Trophoblast cell (in vitro differentiated cells and primary cell): ENCODE data around the gene NLRC3.

Experiments
- DNase-seq, 2 donors: peaks; one replicate each; pipeline ENCODE4 v3.0.0-alpha.2; 2016
- H2AFZ ChIP-seq: 2 replicates; pipeline ENCODE4 v1.6.1; 2013; ENCODE audit warnings: low read length, moderate library complexity, mild to moderate bottlenecking; ENCODE audit not compliant: insufficient read depth, poor library complexity
- H2AK5ac ChIP-seq: 2 replicates; pipeline ENCODE4 v1.6.1; 2013; ENCODE audit warnings: mild to moderate bottlenecking, low read length
- H2BK120ac ChIP-seq: 2 replicates; pipeline ENCODE4 v1.6.1; 2013; ENCODE audit warnings: low read length, mild to moderate bottlenecking, moderate library complexity; ENCODE audit not compliant: insufficient read depth, poor library complexity
- H2BK12ac ChIP-seq: 2 replicates; pipeline ENCODE4 v1.6.1; 2013; ENCODE audit warnings: mild to moderate bottlenecking, low read length, moderate library complexity
- H2BK5ac ChIP-seq: 2 replicates; pipeline ENCODE4 v1.6.1; 2013; ENCODE audit warnings: low read length, low read depth, moderate library complexity, mild to moderate bottlenecking; ENCODE audit not compliant: poor library complexity
- H3K14ac ChIP-seq: 2 replicates; pipeline ENCODE4 v1.6.1; 2013; ENCODE audit warnings: mild to moderate bottlenecking, low read length
- H3K18ac ChIP-seq: 2 replicates; pipeline ENCODE4 v1.6.1; 2013; ENCODE audit warnings: mild to moderate bottlenecking, low read length
- H3K23ac ChIP-seq: 2 replicates; pipeline ENCODE4 v1.6.1; 2013; ENCODE audit warnings: low read length
- H3K27ac ChIP-seq: 2 replicates; pipeline ENCODE4 v1.5.1; 2013; ENCODE audit warnings: low read depth, mild to moderate bottlenecking, inconsistent platforms, low read length, moderate library complexity
- H3K27me3 ChIP-seq: 2 replicates; pipeline ENCODE4 v1.6.1; 2013; ENCODE audit warnings: inconsistent platforms, mild to moderate bottlenecking, low read length, moderate library complexity; ENCODE audit not compliant: insufficient read depth
- H3K36me3 ChIP-seq, 2 experiments: 1 replicate in 1 of 2; 2 replicates in 1 of 2; pipeline ENCODE4 v1.6.1; 2013; ENCODE audit warnings: low read length in 2 of 2, mild to moderate bottlenecking in 2 of 2, moderate library complexity in 1 of 2; ENCODE audit not compliant: insufficient read depth in 2 of 2, control insufficient read depth in 1 of 2
- H3K4ac ChIP-seq: 2 replicates; pipeline ENCODE4 v1.6.1; 2013; ENCODE audit warnings: low read depth, mild to moderate bottlenecking, low read length, moderate library complexity
- H3K4me1 ChIP-seq, 2 experiments: 1 replicate in 1 of 2; 2 replicates in 1 of 2; pipeline ENCODE4 v1.6.1; 2013; ENCODE audit warnings: low read length in 2 of 2, mild to moderate bottlenecking in 2 of 2, moderate library complexity in 1 of 2; ENCODE audit not compliant: insufficient read depth in 2 of 2, control insufficient read depth in 1 of 2
- H3K4me2 ChIP-seq: 2 replicates; pipeline ENCODE4 v1.6.1; 2013; ENCODE audit warnings: inconsistent platforms, mild to moderate bottlenecking, low read length, moderate library complexity
- H3K4me3 ChIP-seq: 2 replicates; pipeline ENCODE4 v1.5.1; 2013; ENCODE audit warnings: mild to moderate bottlenecking, low read depth, low read length, inconsistent platforms
- H3K79me1 ChIP-seq: one replicate; pipeline ENCODE4 v1.6.1; 2013; ENCODE audit warnings: low read length
- H3K79me2 ChIP-seq: 2 replicates; pipeline ENCODE4 v1.6.1; 2013; ENCODE audit warnings: low read length, mild to moderate bottlenecking; ENCODE audit not compliant: control insufficient read depth, insufficient read depth, poor library complexity
- H3K9ac ChIP-seq: 2 replicates; pipeline ENCODE4 v1.6.1; 2013; ENCODE audit warnings: mild to moderate bottlenecking, low read length
- H3K9me3 ChIP-seq: 2 replicates; pipeline ENCODE4 v1.6.1; 2013; ENCODE audit warnings: low read depth, mild to moderate bottlenecking, control low read depth, inconsistent platforms, low read length; ENCODE audit not compliant: insufficient read depth
- H4K12ac ChIP-seq: 2 replicates; pipeline ENCODE4 v1.6.1; 2013; ENCODE audit warnings: low read depth, mild to moderate bottlenecking, low read length, moderate library complexity
- H4K8ac ChIP-seq: 2 replicates; pipeline ENCODE4 v1.6.1; 2013; ENCODE audit warnings: low read depth, mild to moderate bottlenecking, low read length, moderate library complexity
- H4K91ac ChIP-seq: one replicate; pipeline ENCODE4 v1.6.1; 2013; ENCODE audit warnings: low read depth, mild to moderate bottlenecking, low read length, moderate library complexity
- WGBS: extraction: QIAGEN DNeasy Blood & Tissue Kit; methylation state at CpG from one replicate; pipeline ENCODE4 v1.1.7; 2013; ENCODE audit warnings: missing lambda C conversion rate; ENCODE audit not compliant: insufficient read length, insufficient coverage; ENCODE audit errors: extremely low coverage; 5-methylcytosine and 5-hydroxymethylcytosine counted together

The NLRC3 gene

DNA sequence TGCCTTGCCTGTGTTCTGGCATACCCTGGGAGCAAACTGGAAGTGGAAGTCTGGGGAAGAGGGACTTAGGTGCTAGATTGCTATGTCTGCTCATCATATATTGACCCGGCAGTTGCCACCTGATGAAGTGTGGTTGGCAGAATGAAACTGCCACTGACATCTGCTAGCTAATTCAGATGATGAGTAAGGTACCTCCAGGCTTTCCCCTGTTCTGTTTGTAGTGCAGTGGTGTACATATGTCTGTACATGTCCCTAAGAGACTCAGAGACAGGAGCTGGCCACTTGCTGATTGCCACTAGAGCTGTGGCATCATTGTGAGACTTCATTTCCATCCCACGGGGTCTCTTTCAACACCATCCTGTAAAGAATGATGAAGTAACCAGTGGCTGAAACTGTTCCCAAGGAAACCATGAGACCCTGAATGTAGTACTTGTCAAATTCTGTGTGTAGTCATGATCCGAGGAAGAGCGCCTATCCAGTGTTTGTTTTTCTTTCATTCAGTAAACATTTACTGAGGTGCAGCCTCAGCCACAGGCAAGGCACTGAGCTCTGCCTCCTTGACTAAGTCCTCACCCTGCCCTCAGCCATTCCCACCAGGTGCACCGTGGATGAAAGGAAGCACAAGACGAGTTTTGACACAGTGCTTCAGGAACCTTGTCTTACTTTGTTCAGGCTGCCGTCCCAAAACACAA, 63.2 kb downstream of the NLRC3 start:
- Histone ChIP-seq H2BK5ac (no peak overlapping the region), H3K4me2 (no peak overlapping the region), H3K23ac (no peak overlapping the region), H4K12ac (no peak overlapping the region), H2BK120ac (no peak overlapping the region), H4K8ac (no peak overlapping the region), H3K14ac (no peak overlapping the region), H3K4me1 (no peaks in the 10 kb centered on the region), H3K4ac (no peak overlapping the region), H3K36me3 (peaks cover 9 to 22% of the 10 kb centered on the region in 2 experiments), H2BK12ac (no peak overlapping the region), H3K27ac (no peak overlapping the region), H3K4me3 (no peak overlapping the region), H3K79me2 (no peaks in the 10 kb centered on the region), H3K9ac (no peak overlapping the region), H3K9me3 (no peaks in the 10 kb centered on the region), H2AFZ (no peak overlapping the region), H3K18ac (no peak overlapping the region), H3K27me3 (no peaks in the 10 kb centered on the region), H4K91ac (no peak overlapping the region), H3K79me1 (no peaks in the 10 kb centered on the region), H2AK5ac (no peak overlapping the region)
- WGBS, result no CpG with 5 or more reads among the region's 7 CpGs
- no peak for DNase-seq

DNA sequence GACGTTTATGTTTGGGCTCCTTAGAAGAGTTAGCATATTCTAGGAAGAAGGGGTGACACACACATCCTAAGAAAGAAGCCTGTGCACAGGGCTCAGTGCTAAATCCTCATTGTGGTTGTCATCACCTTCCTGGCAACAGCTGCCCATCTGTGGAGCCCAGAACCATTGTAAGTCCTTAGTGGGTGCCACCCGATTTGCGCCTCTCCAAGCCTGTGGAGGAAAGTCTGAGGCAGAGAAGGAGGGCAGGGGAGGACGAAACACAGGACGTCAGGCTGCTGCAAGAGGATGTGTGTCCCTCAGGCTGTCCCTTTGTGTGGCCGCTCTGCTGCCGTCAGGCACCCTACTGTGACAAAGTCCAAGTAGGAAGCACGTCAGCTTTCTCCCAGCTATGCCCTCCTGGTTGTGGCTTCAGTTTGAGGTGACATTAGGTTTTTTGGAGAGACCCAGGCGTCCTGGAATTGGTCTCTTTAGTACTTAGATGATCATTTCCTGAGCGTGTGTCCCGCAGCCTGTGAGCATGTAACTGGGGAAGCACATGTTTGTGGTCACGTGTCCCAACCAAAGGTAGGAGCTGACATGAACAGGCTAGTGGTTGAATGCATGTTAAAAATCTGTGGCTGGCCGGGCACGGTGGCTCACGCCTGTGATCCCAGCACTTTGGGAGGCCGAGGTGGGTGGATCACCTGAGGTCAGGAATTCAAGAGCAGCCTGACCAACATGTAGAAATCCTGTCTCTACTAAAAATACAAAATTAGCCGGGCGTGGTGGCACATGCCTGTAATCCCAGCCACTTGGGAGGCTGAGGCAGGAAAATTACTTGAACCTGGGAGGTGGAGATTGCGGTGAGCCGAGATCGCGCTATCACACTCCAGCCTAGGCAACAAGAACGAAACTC, 65.7 kb downstream of the NLRC3 start:
- Histone ChIP-seq H3K4ac (no peak overlapping the region), H2AFZ (no peak overlapping the region), H3K4me3 (no peak overlapping the region), H2BK120ac (no peak overlapping the region), H4K91ac (no peak overlapping the region), H2BK12ac (no peak overlapping the region), H2BK5ac (no peak overlapping the region), H3K4me2 (no peak overlapping the region), H3K79me1 (no peaks in the 10 kb centered on the region), H4K12ac (no peak overlapping the region), H3K9me3 (no peaks in the 10 kb centered on the region), H3K4me1 (no peaks in the 10 kb centered on the region), H4K8ac (no peak overlapping the region), H3K36me3 (peaks cover 12 to 21% of the 10 kb centered on the region in 2 experiments), H3K27me3 (no peaks in the 10 kb centered on the region), H3K14ac (no peak overlapping the region), H3K23ac (no peak overlapping the region), H3K27ac (no peak overlapping the region), H3K18ac (no peak overlapping the region), H2AK5ac (no peak overlapping the region), H3K79me2 (no peaks in the 10 kb centered on the region), H3K9ac (no peak overlapping the region)
- no CpG with 5 or more reads among the region's 23 CpGs for WGBS
- no peak for DNase-seq

DNA sequence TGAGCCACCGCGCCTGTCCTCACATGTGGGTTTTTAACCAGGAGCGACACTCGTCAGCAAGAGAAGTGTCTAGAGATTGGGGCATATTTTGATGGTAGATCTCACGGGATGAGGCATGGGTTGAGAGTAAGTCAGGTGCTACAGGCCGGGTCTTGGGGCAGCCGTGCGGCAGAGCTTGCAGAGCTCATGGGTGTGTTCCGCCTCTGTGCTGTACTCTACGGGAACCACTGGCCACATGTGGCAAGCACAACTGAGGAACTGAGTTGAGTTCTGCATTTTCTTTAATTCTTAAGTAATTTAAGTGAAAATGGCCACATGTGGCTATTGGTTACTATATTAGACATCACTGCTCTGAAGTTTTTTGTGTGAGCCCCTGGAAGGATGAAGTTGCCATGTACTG, 66.8 kb downstream of the NLRC3 start:
- Histone ChIP-seq H2AFZ (no peak overlapping the region), H2BK120ac (no peak overlapping the region), H4K12ac (no peak overlapping the region), H3K14ac (no peak overlapping the region), H3K4me3 (no peak overlapping the region), H4K91ac (no peak overlapping the region), H3K79me2 (no peaks in the 10 kb centered on the region), H2BK12ac (no peak overlapping the region), H3K79me1 (no peaks in the 10 kb centered on the region), H2AK5ac (no peak overlapping the region), H3K4me1 (no peaks in the 10 kb centered on the region), H3K27ac (no peak overlapping the region), H3K4me2 (no peak overlapping the region), H3K9me3 (no peaks in the 10 kb centered on the region), H3K23ac (no peak overlapping the region), H3K9ac (no peak overlapping the region), H3K27me3 (no peaks in the 10 kb centered on the region), H3K36me3 (peaks cover 12 to 25% of the 10 kb centered on the region in 2 experiments), H3K18ac (no peak overlapping the region), H2BK5ac (no peak overlapping the region), H4K8ac (no peak overlapping the region), H3K4ac (no peak overlapping the region)
- no peak for DNase-seq
- WGBS, result no CpG with 5 or more reads among the region's 10 CpGs

DNA sequence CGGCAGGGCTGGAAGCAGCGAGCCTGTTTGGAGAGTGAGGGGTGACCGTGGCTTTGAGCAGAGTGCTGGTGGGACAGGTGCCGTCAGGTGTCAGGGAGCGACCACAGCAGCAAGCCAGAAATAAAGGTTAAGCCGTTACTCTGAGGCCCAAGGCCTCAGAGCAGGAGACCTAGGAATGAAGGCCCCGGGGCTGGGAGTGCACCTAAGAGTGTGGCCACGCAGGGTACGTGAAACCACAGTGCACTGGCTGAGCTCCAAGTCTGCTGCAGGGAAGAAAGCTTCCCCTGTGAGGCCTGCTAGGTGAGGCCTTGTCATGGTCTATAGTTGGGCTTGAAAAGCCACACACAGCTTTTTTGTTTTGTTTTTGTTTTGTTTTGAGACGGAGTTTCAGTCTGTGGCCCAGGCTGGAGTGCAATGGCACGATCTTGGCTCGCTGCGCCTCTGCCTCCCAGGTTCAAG, 67.7 kb downstream of the NLRC3 start:
- Histone ChIP-seq H2AFZ (no peak overlapping the region), H3K9ac (no peak overlapping the region), H3K4me1 (no peaks in the 10 kb centered on the region), H3K4me2 (no peak overlapping the region), H3K36me3 (peaks cover 12 to 25% of the 10 kb centered on the region in 2 experiments), H3K23ac (no peak overlapping the region), H4K12ac (no peak overlapping the region), H2BK5ac (no peak overlapping the region), H3K4me3 (no peak overlapping the region), H3K4ac (no peak overlapping the region), H3K14ac (no peak overlapping the region), H2BK120ac (no peak overlapping the region), H2BK12ac (no peak overlapping the region), H3K27me3 (no peaks in the 10 kb centered on the region), H3K79me1 (no peaks in the 10 kb centered on the region), H4K8ac (no peak overlapping the region), H3K18ac (no peak overlapping the region), H4K91ac (no peak overlapping the region), H2AK5ac (no peak overlapping the region), H3K9me3 (no peaks in the 10 kb centered on the region), H3K27ac (no peak overlapping the region), H3K79me2 (no peaks in the 10 kb centered on the region)
- no peak for DNase-seq
- WGBS, result no CpG with 5 or more reads among the region's 13 CpGs
